T-helper 1 cell treated with Interleukin-12 subunit alpha and Interleukin-12 subunit beta and Interleukin-4 antibody, amounts not matched to agents 30 μg/mL and 1 μg/mL, for 36 hours (primary cell): ENCODE results near the gene RGS19.
A peak's percentile ranks its signal among the peaks of the same experiment; 100 is the strongest.

Experiments
- H3K27ac Mint-ChIP-seq: one replicate; pipeline ENCODE4 v1.8.0; 2021; ENCODE audit warnings: mild to moderate bottlenecking, mixed read lengths
- H3K27me3 Mint-ChIP-seq: one replicate; pipeline ENCODE4 v1.8.0; 2021; ENCODE audit warnings: low read depth, mixed read lengths
- H3K36me3 Mint-ChIP-seq: one replicate; pipeline ENCODE4 v1.8.0; 2021; ENCODE audit warnings: low read depth, mixed read lengths
- H3K4me1 Mint-ChIP-seq: one replicate; pipeline ENCODE4 v1.8.0; 2021; ENCODE audit warnings: low read depth, mixed read lengths
- H3K4me3 Mint-ChIP-seq: one replicate; pipeline ENCODE4 v1.8.0; 2021; ENCODE audit warnings: mild to moderate bottlenecking, moderate library complexity, mixed read lengths
- H3K9me3 Mint-ChIP-seq: one replicate; pipeline ENCODE4 v1.8.0; 2021; ENCODE audit warnings: mixed read lengths

The RGS19 gene

DNA sequence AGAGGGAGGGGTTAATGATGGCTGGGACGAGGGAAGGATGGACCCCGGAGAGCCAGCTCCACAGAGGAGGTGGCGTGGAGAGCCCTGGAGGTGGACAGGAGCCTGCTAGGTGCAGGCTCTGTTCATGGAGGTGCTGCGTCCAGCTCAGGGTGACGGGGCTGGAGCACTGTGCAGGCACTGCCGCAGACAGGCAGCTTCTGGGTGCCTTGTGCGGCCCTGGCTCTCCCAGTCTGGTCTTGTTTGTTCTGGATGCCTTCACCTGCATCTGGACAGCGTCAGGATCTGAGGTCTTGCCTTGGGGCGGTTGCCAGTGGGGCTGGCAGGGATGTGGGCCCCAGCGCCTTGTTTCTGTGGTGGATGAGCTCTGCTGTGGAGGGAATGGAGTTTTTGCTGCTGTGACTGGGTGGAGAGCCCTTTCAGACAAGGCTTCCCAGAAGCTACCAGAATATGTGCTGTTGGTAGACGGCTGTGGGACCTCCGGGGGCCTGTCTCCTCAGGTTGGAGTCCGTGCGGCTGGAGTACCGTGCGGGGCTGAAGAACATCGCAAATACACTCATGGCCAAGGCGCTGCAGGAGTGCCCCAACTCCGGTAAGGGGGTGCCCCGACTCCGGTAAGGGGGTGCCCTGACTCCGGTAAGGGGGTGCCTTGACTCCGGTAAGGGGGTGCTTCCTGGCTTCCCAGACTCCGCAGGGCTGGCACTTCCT, 51.2 kb downstream of the RGS19 start:
- Mint-ChIP-seq H3K27me3 (no peaks in the 10 kb centered on the region), H3K4me3 (no peak overlapping the region), H3K36me3 (peaks cover 42% of the 10 kb centered on the region), H3K9me3 (no peaks in the 10 kb centered on the region), H3K4me1 (peaks cover 3% of the 10 kb centered on the region), H3K27ac (peak overlapping the region; percentile 36)

DNA sequence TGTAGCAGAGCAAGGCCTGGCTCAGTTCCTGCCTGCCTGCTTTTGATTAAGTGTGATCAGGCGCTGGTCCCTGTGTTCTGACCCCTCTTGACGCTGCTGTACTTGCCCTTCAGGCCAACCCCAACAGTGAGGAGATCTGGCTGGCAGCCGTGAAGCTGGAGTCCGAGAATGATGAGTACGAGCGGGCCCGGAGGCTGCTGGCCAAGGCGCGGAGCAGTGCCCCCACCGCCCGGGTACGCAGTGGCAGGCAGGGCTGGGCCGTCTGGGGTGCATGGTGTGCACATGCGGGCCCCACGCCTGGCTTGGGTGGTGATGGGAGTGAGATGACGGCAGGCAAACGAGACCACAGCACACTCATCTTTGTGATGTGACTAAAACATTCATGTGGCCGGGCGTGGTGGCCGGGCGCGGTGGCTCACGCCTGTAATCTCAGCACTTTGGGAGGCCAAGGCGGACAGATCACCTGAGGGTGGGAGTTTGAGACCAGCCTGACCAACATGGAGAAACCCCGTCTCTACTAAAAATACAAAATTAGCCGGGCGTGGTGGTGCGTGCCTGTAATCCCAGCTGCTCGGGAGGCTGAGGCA, 53.4 kb downstream of the RGS19 start:
- no peak overlapping the region for H3K27ac Mint-ChIP-seq
- no peak overlapping the region for H3K4me3 Mint-ChIP-seq
- no peaks in the 10 kb centered on the region for H3K27me3 Mint-ChIP-seq
- H3K36me3 Mint-ChIP-seq = peaks cover 37% of the 10 kb centered on the region
- no peaks in the 10 kb centered on the region for H3K4me1 Mint-ChIP-seq
- H3K9me3 Mint-ChIP-seq = no peaks in the 10 kb centered on the region

DNA sequence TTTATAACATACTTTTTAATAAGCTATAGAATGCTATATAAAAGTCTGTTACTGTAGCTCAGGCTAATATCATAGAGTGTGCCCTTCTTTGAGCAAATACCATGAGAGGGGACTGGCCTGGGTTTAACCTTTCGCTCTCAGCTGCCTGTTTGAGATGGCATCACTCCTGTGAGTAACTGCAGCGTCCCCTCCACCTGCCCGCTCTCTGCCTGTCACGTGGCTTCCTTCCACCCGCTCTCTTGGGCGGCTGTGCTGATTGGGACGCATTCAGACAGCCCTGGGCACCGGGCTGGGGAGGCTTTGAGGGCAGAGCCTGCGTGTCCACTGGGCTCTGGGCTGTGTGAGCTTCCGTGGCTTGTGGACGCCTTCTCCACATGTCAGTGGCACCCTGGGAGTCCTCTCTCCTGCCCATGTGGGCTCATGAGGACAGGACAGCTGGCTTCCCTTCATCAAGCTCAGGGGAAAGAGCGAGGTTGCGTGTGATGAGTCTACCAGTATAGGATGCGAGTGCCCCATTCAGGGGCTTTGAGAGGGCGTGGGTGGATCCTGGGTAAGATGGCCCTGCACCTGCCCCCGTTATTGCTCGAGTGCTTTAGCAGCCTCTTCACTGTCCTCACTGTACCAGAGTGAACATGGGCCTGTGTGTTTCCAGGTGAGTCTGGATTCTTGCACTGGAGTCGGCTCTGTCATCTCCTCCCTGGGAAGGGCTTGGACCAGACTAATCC, 54.1 kb downstream of the RGS19 start:
- Mint-ChIP-seq H3K27ac (no peak overlapping the region), H3K4me3 (no peak overlapping the region), H3K27me3 (no peaks in the 10 kb centered on the region), H3K4me1 (no peaks in the 10 kb centered on the region), H3K9me3 (no peaks in the 10 kb centered on the region), H3K36me3 (peaks cover 37% of the 10 kb centered on the region)

DNA sequence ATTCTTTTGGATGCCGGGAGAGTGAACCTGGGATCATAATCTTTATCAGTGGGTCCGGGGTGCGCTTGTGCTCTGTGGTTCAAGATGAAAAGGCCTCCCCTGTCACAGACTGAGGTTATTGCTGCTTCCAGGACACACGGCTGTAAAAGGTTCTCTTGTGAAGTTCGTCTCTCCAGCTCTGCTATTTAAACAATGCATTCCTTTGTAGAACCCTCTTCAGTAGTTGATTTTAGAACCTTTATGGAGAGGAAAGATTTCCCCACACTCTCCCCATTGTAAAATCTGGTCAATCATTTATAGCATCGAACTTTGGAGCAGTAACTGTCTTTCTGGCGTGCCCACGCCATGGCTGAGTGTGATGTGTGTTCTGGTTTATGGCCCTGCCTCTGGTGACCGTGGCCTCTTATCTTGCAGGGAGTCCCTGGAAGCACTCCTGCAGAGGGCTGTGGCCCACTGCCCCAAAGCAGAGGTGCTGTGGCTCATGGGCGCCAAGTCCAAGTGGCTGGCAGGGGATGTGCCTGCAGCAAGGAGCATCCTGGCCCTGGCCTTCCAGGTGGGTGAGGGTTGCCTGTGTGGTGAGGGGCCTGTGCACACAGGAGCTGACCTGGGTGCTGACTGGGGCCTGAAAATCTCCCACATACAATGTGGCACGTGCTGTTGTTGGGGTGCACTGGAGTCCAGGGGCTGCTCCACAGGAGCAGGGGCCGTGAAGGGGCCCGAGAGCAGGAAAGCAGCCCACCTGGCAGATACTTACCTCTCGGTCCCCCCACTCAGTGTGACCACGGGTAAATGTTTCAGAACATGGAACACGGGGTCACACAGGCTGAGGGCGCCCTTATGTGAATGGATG, 55.0 kb downstream of the RGS19 start:
- Mint-ChIP-seq H3K9me3 (no peaks in the 10 kb centered on the region), H3K27ac (no peak overlapping the region), H3K4me1 (peaks cover 5% of the 10 kb centered on the region), H3K27me3 (no peaks in the 10 kb centered on the region), H3K36me3 (peaks cover 43% of the 10 kb centered on the region), H3K4me3 (no peak overlapping the region)

DNA sequence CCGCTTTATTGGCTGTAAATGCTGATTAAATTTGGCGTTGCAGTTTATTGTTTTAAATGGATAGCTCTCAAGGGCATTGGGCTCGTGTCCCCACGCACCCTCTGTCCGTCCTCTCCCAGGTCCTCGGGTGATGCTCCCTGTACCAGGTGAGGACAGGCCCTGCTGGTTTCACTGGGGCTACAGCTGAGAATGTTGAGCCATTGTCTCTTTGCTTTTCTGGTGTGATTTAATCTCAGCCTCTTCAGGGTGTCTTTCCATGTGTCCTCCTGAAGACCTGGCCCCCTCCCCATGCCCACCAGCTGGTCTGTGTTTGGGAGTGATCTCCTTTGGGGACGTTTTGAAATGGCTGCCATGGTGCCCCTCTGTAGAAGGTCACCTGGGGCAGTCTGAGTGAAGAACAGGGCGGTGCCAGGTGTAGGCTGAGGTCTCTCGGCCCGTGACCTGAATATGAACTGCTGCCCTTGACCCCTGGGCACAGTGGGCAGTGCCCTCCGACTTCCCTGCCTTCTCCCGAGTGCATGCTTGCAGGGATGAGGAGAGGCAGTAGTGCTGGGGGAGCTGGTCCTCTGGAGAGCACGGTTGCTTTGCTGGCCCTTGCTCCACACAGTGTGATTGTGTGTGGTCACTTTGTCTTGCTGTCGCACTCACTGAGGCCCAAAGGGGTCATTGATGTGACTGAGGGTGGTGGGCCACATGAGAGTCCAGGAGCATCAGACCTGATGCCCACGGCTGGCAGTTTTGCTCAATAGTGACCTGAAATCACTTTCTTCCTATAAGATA, 55.8 kb downstream of the RGS19 start:
- Mint-ChIP-seq H3K27me3 (no peaks in the 10 kb centered on the region), H3K4me1 (peaks cover 5% of the 10 kb centered on the region), H3K27ac (no peak overlapping the region), H3K36me3 (peaks cover 44% of the 10 kb centered on the region), H3K9me3 (no peaks in the 10 kb centered on the region), H3K4me3 (no peak overlapping the region)
